Panc1 (cell line): Measurements from ENCODE around the gene PLIN1. TPM values are rescaled to one million over a fixed set of nuclear protein-coding genes. Genes with fewer than 3 reads are reported as not detected.

ENCODE experiments used
- ATAC-seq: fragments of 200-7000 bp; cut with Tn5 transposase; 2 replicates; pipeline ENCODE4 v1.9.1; 2020; ENCODE audit warnings: mild to moderate bottlenecking, moderate library complexity
- BruUV-seq: library from RNA; stranded (reverse); fragments of 400-500 nt; replicated peaks from 2 replicates; lab custom pipeline; 2021; lab: Mats Ljungman, UMichigan
- CTCF ChIA-PET: fragments of 300-600 bp; sonication (Branson Sonifier 250); formaldehyde crosslinking; loops from one replicate; lab custom pipeline; 2022; ENCODE audit warnings: antibody characterized with exemption; lab: Charles Lee
- POLR2A ChIA-PET: fragments of 300-600 bp; sonication (Branson Sonifier 250); formaldehyde crosslinking; loops from one replicate; lab custom pipeline; 2022; ENCODE audit warnings: antibody characterized with exemption; lab: Charles Lee
- DNase-seq: peaks from one replicate; pipeline ENCODE4 v3.0.0-alpha.2; 2010; ENCODE audit warnings: low read depth, low spot score
- H3K27ac ChIP-seq: 2 replicates; pipeline ENCODE4 v1.5.1; 2011; ENCODE audit warnings: mild to moderate bottlenecking, low read length, inconsistent platforms
- H3K27me3 ChIP-seq: fragments of 200-500 bp; sonication (Bioruptor generic); 2 replicates; pipeline ENCODE4 v1.6.0; 2014; ENCODE audit warnings: low read length, inconsistent platforms; ENCODE audit not compliant: control insufficient read depth, insufficient read depth
- H3K36me3 ChIP-seq: fragments of 200-500 bp; sonication (Bioruptor generic); 2 replicates; pipeline ENCODE4 v1.5.1; 2014; ENCODE audit warnings: inconsistent platforms, mild to moderate bottlenecking, low read length, moderate library complexity; ENCODE audit not compliant: control insufficient read depth, insufficient read depth
- H3K4me1 ChIP-seq: 2 replicates; pipeline ENCODE4 v1.5.1; 2011; ENCODE audit warnings: inconsistent platforms, mild to moderate bottlenecking, low read length, moderate library complexity; ENCODE audit not compliant: control insufficient read depth, insufficient read depth
- H3K4me3 ChIP-seq, 2 experiments: 2 replicates each; pipeline ENCODE4 v1.5.1; 2011 to 2012; ENCODE audit warnings: low read depth in 2 of 2, low read length in 2 of 2, mild to moderate bottlenecking in 2 of 2, inconsistent platforms in 1 of 2, moderate library complexity in 1 of 2
- H3K9me3 ChIP-seq: fragments of 200-500 bp; sonication (Bioruptor generic); 2 replicates; pipeline ENCODE4 v1.5.1; 2014; ENCODE audit warnings: low read depth, mild to moderate bottlenecking, inconsistent platforms, low read length, moderate library complexity; ENCODE audit not compliant: control insufficient read depth, insufficient read depth
- POLR2AphosphoS5 ChIP-seq: IDR thresholded peaks from 2 replicates; pipeline ENCODE4 v1.6.1; 2012; ENCODE audit warnings: mild to moderate bottlenecking, low read depth, low read length, moderate library complexity
- SIN3A ChIP-seq: IDR thresholded peaks from 2 replicates; pipeline ENCODE4 v1.6.1; 2012; ENCODE audit warnings: low read depth, mild to moderate bottlenecking, low read length, moderate library complexity, borderline replicate concordance; ENCODE audit not compliant: insufficient read depth
- TCF7L2 ChIP-seq: IDR thresholded peaks from 2 replicates; pipeline ENCODE4 v1.6.1; 2011; ENCODE audit warnings: mild to moderate bottlenecking, low read depth, low read length, inconsistent platforms
- in situ Hi-C: cut with HindIII; loops from 2 replicates; pipeline ENCODE4 v1.10.0; 2016; ENCODE audit warnings: low sequenced_read_pairs, low pct_unique_long_range_greater_than_20kb
- intact Hi-C: fragments of 100-400 bp; cut with micrococcal nuclease; formaldehyde crosslinking; loops from one replicate; pipeline ENCODE4 v1.10.0; 2022; ENCODE audit not compliant: unreplicated experiment
- total RNA-seq: library from RNA; stranded (reverse); gene quantifications from one replicate; pipeline ENCODE4 v1.2.1, GENCODE V29; 2021; ENCODE audit not compliant: unreplicated experiment
- TF ChIP-seq, protein P1 (sequence below), 2 experiments: IDR thresholded peaks; 2 replicates each; pipeline ENCODE4 v1.6.1; 2011 to 2012; ENCODE audit warnings: low read depth in 2 of 2, control low read depth in 1 of 2, low read length in 1 of 2, mild to moderate bottlenecking in 1 of 2, moderate library complexity in 1 of 2; ENCODE audit not compliant: insufficient read depth in 1 of 2
- TF ChIP-seq, protein P2 (sequence below): fragments of 450-650 bp; IDR thresholded peaks from 2 replicates; pipeline ENCODE4 v1.5.1; 2017; ENCODE audit warnings: mild to moderate bottlenecking

Gene PLIN1
- total RNA-seq, 1 experiment from 2014 or later = 0.44 TPM

DNA sequence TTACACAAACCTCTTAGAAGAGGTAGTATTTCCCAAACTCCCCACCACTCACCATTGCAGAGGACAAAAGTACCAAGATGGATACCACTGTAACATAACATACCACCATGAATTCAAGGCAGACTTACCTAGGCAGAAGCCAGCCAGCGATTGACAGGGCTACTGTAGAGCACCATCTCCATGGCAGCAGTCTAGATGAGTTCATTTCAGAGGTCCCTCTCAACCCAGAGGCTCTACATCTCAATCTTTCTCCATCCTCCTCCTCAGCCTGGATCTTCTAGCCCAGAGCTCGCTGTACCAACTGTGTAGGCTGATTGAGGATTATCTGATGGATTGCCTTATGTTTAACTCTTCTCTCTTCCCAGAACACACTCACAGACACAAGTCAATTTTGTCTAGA, 2.0 kb upstream of the PLIN1 start:
- Histone ChIP-seq H3K27me3 (no peaks in the 10 kb centered on the region), H3K4me3 (no peak overlapping the region), H3K27ac (peak overlapping the region; percentile 58; the same call in 1 of the 2 replicates), H3K9me3 (no peaks in the 10 kb centered on the region), H3K36me3 (no peaks in the 10 kb centered on the region), H3K4me1 (peaks cover 9% of the 10 kb centered on the region; the same call in 1 of the 2 replicates)
- TF ChIP-seq, protein P1, sequence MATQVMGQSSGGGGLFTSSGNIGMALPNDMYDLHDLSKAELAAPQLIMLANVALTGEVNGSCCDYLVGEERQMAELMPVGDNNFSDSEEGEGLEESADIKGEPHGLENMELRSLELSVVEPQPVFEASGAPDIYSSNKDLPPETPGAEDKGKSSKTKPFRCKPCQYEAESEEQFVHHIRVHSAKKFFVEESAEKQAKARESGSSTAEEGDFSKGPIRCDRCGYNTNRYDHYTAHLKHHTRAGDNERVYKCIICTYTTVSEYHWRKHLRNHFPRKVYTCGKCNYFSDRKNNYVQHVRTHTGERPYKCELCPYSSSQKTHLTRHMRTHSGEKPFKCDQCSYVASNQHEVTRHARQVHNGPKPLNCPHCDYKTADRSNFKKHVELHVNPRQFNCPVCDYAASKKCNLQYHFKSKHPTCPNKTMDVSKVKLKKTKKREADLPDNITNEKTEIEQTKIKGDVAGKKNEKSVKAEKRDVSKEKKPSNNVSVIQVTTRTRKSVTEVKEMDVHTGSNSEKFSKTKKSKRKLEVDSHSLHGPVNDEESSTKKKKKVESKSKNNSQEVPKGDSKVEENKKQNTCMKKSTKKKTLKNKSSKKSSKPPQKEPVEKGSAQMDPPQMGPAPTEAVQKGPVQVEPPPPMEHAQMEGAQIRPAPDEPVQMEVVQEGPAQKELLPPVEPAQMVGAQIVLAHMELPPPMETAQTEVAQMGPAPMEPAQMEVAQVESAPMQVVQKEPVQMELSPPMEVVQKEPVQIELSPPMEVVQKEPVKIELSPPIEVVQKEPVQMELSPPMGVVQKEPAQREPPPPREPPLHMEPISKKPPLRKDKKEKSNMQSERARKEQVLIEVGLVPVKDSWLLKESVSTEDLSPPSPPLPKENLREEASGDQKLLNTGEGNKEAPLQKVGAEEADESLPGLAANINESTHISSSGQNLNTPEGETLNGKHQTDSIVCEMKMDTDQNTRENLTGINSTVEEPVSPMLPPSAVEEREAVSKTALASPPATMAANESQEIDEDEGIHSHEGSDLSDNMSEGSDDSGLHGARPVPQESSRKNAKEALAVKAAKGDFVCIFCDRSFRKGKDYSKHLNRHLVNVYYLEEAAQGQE (IDR thresholded peaks at IDR 0.05; ENCODE audit: insufficient read depth in 1 of 2, low read depth in 2 of 2, low read length in 1 of 2) = no peak
- TF ChIP-seq, protein P2, sequence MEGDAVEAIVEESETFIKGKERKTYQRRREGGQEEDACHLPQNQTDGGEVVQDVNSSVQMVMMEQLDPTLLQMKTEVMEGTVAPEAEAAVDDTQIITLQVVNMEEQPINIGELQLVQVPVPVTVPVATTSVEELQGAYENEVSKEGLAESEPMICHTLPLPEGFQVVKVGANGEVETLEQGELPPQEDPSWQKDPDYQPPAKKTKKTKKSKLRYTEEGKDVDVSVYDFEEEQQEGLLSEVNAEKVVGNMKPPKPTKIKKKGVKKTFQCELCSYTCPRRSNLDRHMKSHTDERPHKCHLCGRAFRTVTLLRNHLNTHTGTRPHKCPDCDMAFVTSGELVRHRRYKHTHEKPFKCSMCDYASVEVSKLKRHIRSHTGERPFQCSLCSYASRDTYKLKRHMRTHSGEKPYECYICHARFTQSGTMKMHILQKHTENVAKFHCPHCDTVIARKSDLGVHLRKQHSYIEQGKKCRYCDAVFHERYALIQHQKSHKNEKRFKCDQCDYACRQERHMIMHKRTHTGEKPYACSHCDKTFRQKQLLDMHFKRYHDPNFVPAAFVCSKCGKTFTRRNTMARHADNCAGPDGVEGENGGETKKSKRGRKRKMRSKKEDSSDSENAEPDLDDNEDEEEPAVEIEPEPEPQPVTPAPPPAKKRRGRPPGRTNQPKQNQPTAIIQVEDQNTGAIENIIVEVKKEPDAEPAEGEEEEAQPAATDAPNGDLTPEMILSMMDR = no peak
- TF ChIP-seq TCF7L2 (no peak), POLR2AphosphoS5 (no peak), SIN3A (no peak)
- CTCF ChIA-PET = no interaction called here
- BruUV-seq = no TSS peak
- in situ Hi-C loops = no loop called here
- intact Hi-C loops = no loop called here
- POLR2A ChIA-PET = no interaction called here
- ATAC-seq = no peak
- no peak for DNase-seq

DNA sequence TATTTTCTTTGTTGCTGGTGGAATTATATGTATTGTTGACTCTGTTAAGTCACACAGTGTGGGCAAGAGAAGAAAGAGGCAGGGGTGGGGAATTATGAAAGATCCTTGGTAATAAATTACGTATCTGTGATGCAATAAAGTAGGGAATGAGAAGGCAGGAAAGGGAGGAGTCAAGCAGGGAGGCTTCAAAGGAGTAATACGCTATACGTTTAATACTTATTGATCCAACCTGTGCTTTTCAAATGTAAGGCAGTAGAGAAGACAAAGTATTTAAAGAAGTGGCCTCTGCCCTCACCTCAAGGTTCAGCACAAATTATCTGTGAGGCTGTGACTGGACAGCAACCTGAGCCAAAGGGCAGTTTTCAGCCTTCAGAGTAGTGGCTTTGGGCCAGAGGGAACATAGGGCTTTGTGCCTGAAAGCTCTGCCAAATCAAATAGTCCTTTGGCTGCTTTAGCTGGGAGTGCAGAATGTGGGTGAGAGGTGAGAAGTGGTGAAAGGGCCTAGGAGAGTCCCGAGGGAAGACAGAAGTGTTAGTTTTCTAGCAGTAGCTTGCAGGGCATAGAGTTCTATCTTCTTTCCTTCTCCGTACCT, 1.2 kb upstream of the PLIN1 start:
- BruUV-seq = no TSS peak
- no peaks in the 10 kb centered on the region for H3K9me3 ChIP-seq
- no peak overlapping the region for H3K27ac ChIP-seq
- in situ Hi-C loops (no loop called here), intact Hi-C loops (no loop called here)
- ChIA-PET CTCF (no interaction called here), POLR2A (no interaction called here)
- TF ChIP-seq, protein P2 = no peak
- TF ChIP-seq TCF7L2 (0 out of 2 replicates have a peak, but pooled peaks have one; percentile 43), SIN3A (no peak), POLR2AphosphoS5 (no peak; the same call in 1 of the 2 replicates)
- TF ChIP-seq, protein P1 (IDR thresholded peaks at IDR 0.05; ENCODE audit: insufficient read depth in 1 of 2, low read depth in 2 of 2, low read length in 1 of 2) = peak in 1 of 2 experiments; percentile 43; a peak in 1 of 4 replicates
- H3K36me3 ChIP-seq = no peaks in the 10 kb centered on the region
- ATAC-seq (peak; percentile 78), DNase-seq (no peak)
- H3K4me1 ChIP-seq = peaks cover 9% of the 10 kb centered on the region; the same call in 1 of the 2 replicates
- no peak overlapping the region for H3K4me3 ChIP-seq
- H3K27me3 ChIP-seq = no peaks in the 10 kb centered on the region
